Activated CD4-positive, alpha-beta memory T cell treated with anti-CD3 and anti-CD28 coated beads for 36 hours (primary cell): ENCODE results near the gene SNX21. TPM values are rescaled to one million over a fixed set of nuclear protein-coding genes. Genes with fewer than 3 reads are reported as not detected.
A peak's percentile ranks its signal among the peaks of the same experiment; 100 is the strongest.

Experiments
- CTCF ChIA-PET: fragments of 350-600 bp; sonication (Branson Sonifier 250); formaldehyde crosslinking; loops from one replicate; lab custom pipeline; 2021; ENCODE audit warnings: antibody characterized with exemption, inconsistent platforms; lab: Charles Lee
- POLR2A ChIA-PET: fragments of 350-600 bp; sonication (Branson Sonifier 250); formaldehyde crosslinking; loops from one replicate; lab custom pipeline; 2021; ENCODE audit warnings: antibody characterized with exemption; lab: Charles Lee
- DNase-seq: peaks from one replicate; pipeline ENCODE4 v3.0.0-alpha.2; 2020
- H3K27ac Mint-ChIP-seq: one replicate; pipeline ENCODE4 v1.8.0; 2021; ENCODE audit warnings: mixed read lengths
- H3K27me3 Mint-ChIP-seq: one replicate; pipeline ENCODE4 v1.8.0; 2021; ENCODE audit warnings: mixed read lengths
- H3K36me3 Mint-ChIP-seq: one replicate; pipeline ENCODE4 v1.8.0; 2021; ENCODE audit warnings: mixed read lengths
- H3K4me1 Mint-ChIP-seq: one replicate; pipeline ENCODE4 v1.8.0; 2021; ENCODE audit warnings: low read depth, mixed read lengths
- H3K4me3 Mint-ChIP-seq: one replicate; pipeline ENCODE4 v1.8.0; 2021; ENCODE audit warnings: mild to moderate bottlenecking, mixed read lengths
- H3K9me3 Mint-ChIP-seq: one replicate; pipeline ENCODE4 v1.8.0; 2021; ENCODE audit warnings: mixed read lengths
- intact Hi-C: fragments of 100-400 bp; cut with micrococcal nuclease; formaldehyde crosslinking; loops from one replicate; pipeline ENCODE4 v1.15.1; 2023
- total RNA-seq, 2 experiments: library from RNA; stranded (reverse); gene quantifications; one replicate each; pipeline ENCODE4 v1.2.3, GENCODE V29; 2021

Gene SNX21
- total RNA-seq, 2 experiments from 2014 or later: 1.8 to 2.2 TPM

GRCh38 chr20:45852326-45852725 is 18.7 kb downstream of the SNX21 start:
- intact Hi-C loops: no loop called here
- no peaks in the 10 kb centered on the region for H3K27me3 Mint-ChIP-seq
- DNase-seq: no peak
- H3K4me1 Mint-ChIP-seq: peaks cover 13% of the 10 kb centered on the region
- POLR2A ChIA-PET: no interaction called here
- H3K27ac Mint-ChIP-seq: no peak overlapping the region
- no peaks in the 10 kb centered on the region for H3K9me3 Mint-ChIP-seq
- CTCF ChIA-PET: interaction anchor here (0.6 to 1.9 kb wide), 2 partner anchors 29 to 40 kb away, joined by 4 to 5 read pairs; partner anchors contain the start of gene UBE2C
- no peak overlapping the region for H3K4me3 Mint-ChIP-seq
- H3K36me3 Mint-ChIP-seq: peaks cover 8% of the 10 kb centered on the region

DNA sequence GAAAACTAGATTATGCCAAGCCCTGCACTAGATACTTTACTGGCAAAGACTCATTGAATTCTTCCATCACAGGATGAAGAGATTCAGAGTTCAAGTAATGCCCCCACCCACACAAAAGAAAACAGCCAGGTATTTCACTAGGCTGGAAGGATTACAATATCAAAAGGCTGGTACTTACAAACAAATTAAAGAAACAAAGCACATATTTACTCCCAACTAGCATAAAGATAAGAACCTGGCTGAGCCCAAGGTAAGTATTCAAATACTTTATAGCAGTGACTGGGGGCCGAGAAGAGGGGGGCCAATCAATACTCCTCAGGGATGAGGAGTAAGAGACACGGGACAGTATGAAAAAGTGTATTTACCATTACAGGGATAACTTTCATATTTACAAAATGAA is 19.9 kb downstream of the SNX21 start:
- Mint-ChIP-seq H3K27ac (no peak overlapping the region), H3K36me3 (peaks cover 5% of the 10 kb centered on the region), H3K27me3 (no peaks in the 10 kb centered on the region), H3K4me1 (peaks cover 19% of the 10 kb centered on the region), H3K9me3 (no peaks in the 10 kb centered on the region), H3K4me3 (no peak overlapping the region)
- intact Hi-C loops: no loop called here
- DNase-seq: no peak
- CTCF ChIA-PET: interaction anchor here (0.6 to 0.9 kb wide), 2 partner anchors 116 to 1850 kb away, joined by 3 to 4 read pairs; no protein-coding TSS in a partner anchor
- POLR2A ChIA-PET: no interaction called here

- peak; percentile 96 for DNase-seq
- no peaks in the 10 kb centered on the region for H3K9me3 Mint-ChIP-seq
- H3K27ac Mint-ChIP-seq: peak within 1 kb of the TSS; percentile 97
- ChIA-PET CTCF (interaction anchor here (0.9 to 1.4 kb wide), 2 partner anchors 16 to 113 kb away, joined by 3 read pairs; no protein-coding TSS in a partner anchor), POLR2A (interaction anchor here (1.1 to 3.0 kb wide), 4 partner anchors 21 to 77 kb away, joined by 3 to 13 read pairs (median 10); partner anchors contain the start of genes CTSA, NEURL2, PCIF1 and ZSWIM1)
- H3K4me1 Mint-ChIP-seq: peaks cover 35% of the 10 kb centered on the region
- no peaks in the 10 kb centered on the region for H3K27me3 Mint-ChIP-seq
- peak within 1 kb of the TSS; percentile 97 for H3K4me3 Mint-ChIP-seq
- intact Hi-C loops: loop anchor here (1.0 kb wide), 6 partner anchors 24 to 114 kb away; partner anchors contain the start of genes UBE2C and ZSWIM1
- no peaks in the 10 kb centered on the region for H3K36me3 Mint-ChIP-seq
These were observed 23.7 kb downstream of the SNX21 start, which contains the start of the genes ACOT8 and ZSWIM3 for GRCh38 chr20:45857114-45857881. TSS of gene ACOT8 (minus strand) at chr20:45857392. CDS start at chr20:45857315, 77 bp downstream. TSS of gene ZSWIM3 (plus strand) at chr20:45857614. CDS start at chr20:45857826, 212 bp downstream.

DNA sequence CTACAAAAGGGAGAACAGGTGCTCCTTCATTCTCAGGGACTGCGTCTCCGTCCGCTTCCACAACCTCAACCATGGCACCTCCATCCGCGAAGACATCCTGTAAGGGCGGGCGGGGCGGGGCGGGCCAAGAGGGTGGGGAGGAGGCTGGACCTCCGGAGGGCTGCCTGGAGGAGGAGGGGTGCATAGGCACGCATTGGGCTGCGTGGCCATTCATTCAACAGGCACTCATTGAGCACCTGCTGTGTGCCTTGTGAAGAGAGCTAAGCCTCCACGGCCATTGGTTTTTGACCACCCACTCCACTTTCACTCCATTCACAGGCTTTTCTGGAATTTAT is 24.2 kb downstream of the SNX21 start:
- Mint-ChIP-seq H3K36me3 (no peaks in the 10 kb centered on the region), H3K27ac (peak overlapping the region; percentile 97), H3K4me1 (peaks cover 35% of the 10 kb centered on the region), H3K9me3 (no peaks in the 10 kb centered on the region), H3K4me3 (peak overlapping the region; percentile 97), H3K27me3 (no peaks in the 10 kb centered on the region)
- peak; percentile 72 for DNase-seq
- intact Hi-C loops: loop anchor here (1.0 kb wide), 6 partner anchors 23 to 113 kb away; partner anchors contain the start of genes UBE2C and ZSWIM1
- POLR2A ChIA-PET: interaction anchor here (3.0 kb wide), 1 partner anchor 33 kb away, joined by 13 read pairs; the partner anchor contains the start of genes CTSA and NEURL2
- CTCF ChIA-PET: interaction anchor here (1.2 to 1.4 kb wide), 3 partner anchors 59 to 113 kb away, joined by 3 read pairs; no protein-coding TSS in a partner anchor

- ChIA-PET CTCF (no interaction called here), POLR2A (no interaction called here)
- Mint-ChIP-seq H3K27me3 (no peaks in the 10 kb centered on the region), H3K4me3 (no peak overlapping the region), H3K27ac (no peak overlapping the region), H3K9me3 (no peaks in the 10 kb centered on the region), H3K4me1 (peaks cover 32% of the 10 kb centered on the region), H3K36me3 (no peaks in the 10 kb centered on the region)
- no peak for DNase-seq
- intact Hi-C loops: no loop called here
These were observed 26.3 kb downstream of the SNX21 start for GRCh38 chr20:45859916-45860315.

DNA sequence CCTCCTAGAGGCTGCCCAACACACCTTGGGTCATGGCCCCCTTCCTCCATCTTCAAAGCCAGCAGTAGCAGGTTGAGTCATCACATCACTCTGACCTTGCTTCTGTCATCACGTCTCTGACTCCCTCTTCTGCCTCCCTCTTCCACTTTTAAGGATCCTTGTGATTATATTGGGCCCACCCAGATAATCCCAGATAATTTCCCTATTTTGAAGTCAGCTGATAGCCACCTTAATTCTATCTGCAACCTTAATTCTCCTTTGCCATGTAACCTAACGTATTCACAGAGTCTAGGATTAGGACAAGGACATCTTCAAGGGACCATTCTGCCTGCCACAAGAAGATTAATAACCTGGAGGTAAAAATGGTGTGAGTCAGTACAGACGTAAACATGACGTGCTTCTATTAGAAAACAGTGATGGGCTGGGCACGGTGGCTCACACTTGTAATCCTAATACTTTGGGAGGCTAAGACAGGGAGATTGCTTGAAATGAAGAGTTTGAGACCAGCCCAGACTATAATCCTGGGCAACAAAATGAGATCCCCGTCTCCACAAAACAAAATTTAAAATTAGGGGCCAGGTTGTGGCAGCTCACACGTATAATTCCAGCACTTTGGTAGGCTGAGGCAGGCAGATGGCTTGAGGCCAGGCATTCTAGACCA is 27.1 kb downstream of the SNX21 start:
- POLR2A ChIA-PET: no interaction called here
- H3K27me3 Mint-ChIP-seq: no peaks in the 10 kb centered on the region
- peaks cover 31% of the 10 kb centered on the region for H3K4me1 Mint-ChIP-seq

GRCh38 chr20:45861221-45862075 is 27.8 kb downstream of the SNX21 start:
- no peaks in the 10 kb centered on the region for H3K9me3 Mint-ChIP-seq
- peaks cover 25% of the 10 kb centered on the region for H3K4me1 Mint-ChIP-seq
- no peak for DNase-seq
- no peaks in the 10 kb centered on the region for H3K27me3 Mint-ChIP-seq
- H3K4me3 Mint-ChIP-seq: no peak overlapping the region
- no peak overlapping the region for H3K27ac Mint-ChIP-seq
- intact Hi-C loops: no loop called here
- CTCF ChIA-PET: interaction anchor here (0.6 kb wide), 1 partner anchor 82 kb away, joined by 3 read pairs; no protein-coding TSS in a partner anchor
- POLR2A ChIA-PET: no interaction called here
- H3K36me3 Mint-ChIP-seq: no peaks in the 10 kb centered on the region

More for the DNA sequence above, 27.1 kb downstream of the SNX21 start:
- Mint-ChIP-seq H3K9me3 (no peaks in the 10 kb centered on the region), H3K36me3 (no peaks in the 10 kb centered on the region), H3K27ac (no peak overlapping the region), H3K4me3 (no peak overlapping the region)
- DNase-seq: no peak
- CTCF ChIA-PET: no interaction called here
- intact Hi-C loops: no loop called here

- Mint-ChIP-seq H3K9me3 (no peaks in the 10 kb centered on the region), H3K4me3 (no peak overlapping the region), H3K36me3 (no peaks in the 10 kb centered on the region), H3K27ac (no peak overlapping the region), H3K4me1 (peaks cover 13% of the 10 kb centered on the region), H3K27me3 (no peaks in the 10 kb centered on the region)
- ChIA-PET CTCF (interaction anchor here (0.7 to 1.1 kb wide), 2 partner anchors 27 to 93 kb away, joined by 3 read pairs; partner anchors contain the start of genes CTSA and NEURL2), POLR2A (no interaction called here)
- intact Hi-C loops: no loop called here
- DNase-seq: no peak
These were observed 30.2 kb downstream of the SNX21 start for GRCh38 chr20:45863543-45864470.

- Mint-ChIP-seq H3K36me3 (no peaks in the 10 kb centered on the region), H3K4me3 (no peak overlapping the region), H3K27me3 (no peaks in the 10 kb centered on the region), H3K9me3 (no peaks in the 10 kb centered on the region), H3K27ac (no peak overlapping the region), H3K4me1 (no peaks in the 10 kb centered on the region)
- POLR2A ChIA-PET: no interaction called here
- DNase-seq: no peak
- intact Hi-C loops: no loop called here
- CTCF ChIA-PET: no interaction called here
These were observed 32.9 kb downstream of the SNX21 start for GRCh38 chr20:45866454-45866853.

GRCh38 chr20:45867136-45867818 is 33.7 kb downstream of the SNX21 start:
- no peak for DNase-seq
- H3K4me1 Mint-ChIP-seq: no peaks in the 10 kb centered on the region
- no peaks in the 10 kb centered on the region for H3K27me3 Mint-ChIP-seq
- ChIA-PET POLR2A (interaction anchor here (1.0 kb wide), 1 partner anchor 23 kb away, joined by 4 read pairs; no protein-coding TSS in a partner anchor), CTCF (no interaction called here)
- intact Hi-C loops: no loop called here
- no peak overlapping the region for H3K4me3 Mint-ChIP-seq
- H3K9me3 Mint-ChIP-seq: no peaks in the 10 kb centered on the region
- no peaks in the 10 kb centered on the region for H3K36me3 Mint-ChIP-seq
- no peak overlapping the region for H3K27ac Mint-ChIP-seq
